ENCODE results near the gene CDKN1C.

The CDKN1C gene

GRCh38 chr11:2923446-2924375, 38.1 kb upstream of the CDKN1C start:
- DNase-seq: no peak

GRCh38 chr11:2922655-2923054, 37.1 kb upstream of the CDKN1C start:
- DNase-seq: no peak

GRCh38 chr11:2921742-2922493, 36.3 kb upstream of the CDKN1C start:
- no peak for DNase-seq

GRCh38 chr11:2921261-2921660, 35.7 kb upstream of the CDKN1C start:
- no peak for DNase-seq

GRCh38 chr11:2920343-2920742, 34.8 kb upstream of the CDKN1C start:
- DNase-seq: no peak

- DNase-seq: no peak
Observed at GRCh38 chr11:2919837-2920236, 34.3 kb upstream of the CDKN1C start.

GRCh38 chr11:2919188-2919587, 33.6 kb upstream of the CDKN1C start:
- DNase-seq: no peak

- DNase-seq: no peak
Observed at GRCh38 chr11:2917842-2918490, 32.4 kb upstream of the CDKN1C start.

GRCh38 chr11:2916892-2917645, 31.5 kb upstream of the CDKN1C start:
- DNase-seq: no peak

GRCh38 chr11:2916114-2916891, 30.7 kb upstream of the CDKN1C start:
- DNase-seq: no peak

- no peak for DNase-seq
Observed at GRCh38 chr11:2915473-2915872, 29.9 kb upstream of the CDKN1C start.

GRCh38 chr11:2914455-2915195, 29.1 kb upstream of the CDKN1C start:
- no peak for DNase-seq

GRCh38 chr11:2913776-2914175, 28.2 kb upstream of the CDKN1C start:
- no peak for DNase-seq

- DNase-seq: no peak
Observed at GRCh38 chr11:2913019-2913431, 27.4 kb upstream of the CDKN1C start.

GRCh38 chr11:2912498-2912897, 26.9 kb upstream of the CDKN1C start:
- DNase-seq: no peak

GRCh38 chr11:2911785-2912391, 26.3 kb upstream of the CDKN1C start:
- no peak for DNase-seq

- no peak for DNase-seq
Observed at GRCh38 chr11:2911088-2911784, 25.7 kb upstream of the CDKN1C start.

- no peak for DNase-seq
Observed at GRCh38 chr11:2910401-2910955, 24.9 kb upstream of the CDKN1C start.

All from amygdala (tissue), 56 donors.